K562 (cell line): Measurements from ENCODE around the gene HBG1. TPM values are rescaled to one million over a fixed set of nuclear protein-coding genes. Genes with fewer than 3 reads are reported as not detected.

ENCODE experiments used
- E2F3 ChIP-seq: fragments of 250-450 bp; sonication (Bioruptor Pico); IDR thresholded peaks from 2 replicates; pipeline ENCODE4 v1.4.0; 2020; ENCODE audit warnings: mild to moderate bottlenecking
- E2F6 ChIP-seq, 2 experiments: IDR thresholded peaks; 2 replicates each; pipeline ENCODE4 v1.6.1; 2011; ENCODE audit warnings: borderline replicate concordance in 1 of 2, control low read depth in 1 of 2, low read depth in 1 of 2, low read length in 1 of 2, mild to moderate bottlenecking in 1 of 2, mixed read lengths in 1 of 2, moderate library complexity in 1 of 2; ENCODE audit not compliant: insufficient read depth in 1 of 2, insufficient read length in 1 of 2, poor library complexity in 1 of 2, severe bottlenecking in 1 of 2; ENCODE audit errors: extremely low read depth in 1 of 2
- ELF1 ChIP-seq: fragments of 200-800 bp; sonication (Bioruptor generic); IDR thresholded peaks from 2 replicates; pipeline ENCODE4 v1.6.1; 2016; ENCODE audit warnings: missing genetic modification characterization, missing compliant biosample characterization
- HNRNPLL ChIP-seq: fragments of 200-400 bp; formaldehyde crosslinking; IDR thresholded peaks from 2 replicates; pipeline ENCODE4 v1.6.1; 2017; ENCODE audit warnings: low read length, low read depth, mild to moderate bottlenecking; ENCODE audit not compliant: poor library complexity, severe bottlenecking
- JUND ChIP-seq, 2 experiments: IDR thresholded peaks; 2 replicates in 1 of 2; 3 replicates in 1 of 2; pipeline ENCODE4 v1.6.1; 2011; ENCODE audit warnings: borderline replicate concordance in 2 of 2, low read depth in 2 of 2, low read length in 2 of 2, improper control_type of control experiment in 1 of 2, missing biosample characterization in 1 of 2, missing genetic modification characterization in 1 of 2, missing genetic modification reagents in 1 of 2
- KHSRP ChIP-seq: fragments of 450-650 bp; IDR thresholded peaks from 2 replicates; pipeline ENCODE4 v1.6.1; 2017
- RBFOX2 ChIP-seq: fragments of 200-400 bp; formaldehyde crosslinking; IDR thresholded peaks from 2 replicates; pipeline ENCODE4 v1.6.1; 2017; ENCODE audit warnings: low read depth, mild to moderate bottlenecking, low read length, moderate library complexity
- THAP12 ChIP-seq: fragments of 250-450 bp; sonication (Bioruptor Pico); IDR thresholded peaks from 2 replicates; pipeline ENCODE4 v1.9.0; 2021; ENCODE audit warnings: mild to moderate bottlenecking, inconsistent platforms
- ZBTB2 ChIP-seq: fragments of 450-650 bp; IDR thresholded peaks from 2 replicates; pipeline ENCODE4 v1.6.1; 2016; ENCODE audit warnings: antibody characterized with exemption
- polyA plus RNA-seq, 8 experiments: library from polyadenylated mRNA; depleted of rRNA in 4 of 8; stranded (reverse) in 5 of 8; unstranded in 3 of 8; fragments of >200 nt; fragmentation: Nextera tagmentation in 2 of 8; fragmentation: Illumina TruSeq in 1 of 8; extraction: Ambion mirVana in 2 of 8; extraction: Trizol in 1 of 8; gene quantifications; 2 replicates each; pipeline versions ENCODE4 v1.2.1 to v1.2.3, GENCODE V29; 2011 to 2014; ENCODE audit warnings: inconsistent platforms in 1 of 8, missing spikeins in 1 of 8
- total RNA-seq, 7 experiments: library from RNA; depleted of rRNA in 6 of 7; stranded (reverse); fragments of >200 nt in 6 of 7; fragmentation: Illumina TruSeq in 2 of 7; extraction: Trizol in 2 of 7; gene quantifications; 2 replicates each; pipeline versions ENCODE4 v1.2.1 to v1.2.3, GENCODE V29; 2011 to 2021; ENCODE audit warnings: low replicate concordance in 1 of 7
- TF ChIP-seq, protein P1 (sequence below): sonication (generic); formaldehyde crosslinking; IDR thresholded peaks from 2 replicates; pipeline ENCODE4 v1.8.0; 2022; ENCODE audit warnings: mild to moderate bottlenecking, missing genetic modification reagents
- TF ChIP-seq, protein P2 (sequence below): sonication (generic); formaldehyde crosslinking; IDR thresholded peaks from 2 replicates; pipeline ENCODE4 v1.8.1; 2023; ENCODE audit warnings: mild to moderate bottlenecking, missing genetic modification reagents

Gene HBG1
- total and polyA plus RNA-seq, 9 of the 15 experiments (the other 6 are each of a cell fraction or from before 2014, with no cell fraction given) = 1,066 to 16,338 (median 4,898) TPM

- TF ChIP-seq, protein P1, sequence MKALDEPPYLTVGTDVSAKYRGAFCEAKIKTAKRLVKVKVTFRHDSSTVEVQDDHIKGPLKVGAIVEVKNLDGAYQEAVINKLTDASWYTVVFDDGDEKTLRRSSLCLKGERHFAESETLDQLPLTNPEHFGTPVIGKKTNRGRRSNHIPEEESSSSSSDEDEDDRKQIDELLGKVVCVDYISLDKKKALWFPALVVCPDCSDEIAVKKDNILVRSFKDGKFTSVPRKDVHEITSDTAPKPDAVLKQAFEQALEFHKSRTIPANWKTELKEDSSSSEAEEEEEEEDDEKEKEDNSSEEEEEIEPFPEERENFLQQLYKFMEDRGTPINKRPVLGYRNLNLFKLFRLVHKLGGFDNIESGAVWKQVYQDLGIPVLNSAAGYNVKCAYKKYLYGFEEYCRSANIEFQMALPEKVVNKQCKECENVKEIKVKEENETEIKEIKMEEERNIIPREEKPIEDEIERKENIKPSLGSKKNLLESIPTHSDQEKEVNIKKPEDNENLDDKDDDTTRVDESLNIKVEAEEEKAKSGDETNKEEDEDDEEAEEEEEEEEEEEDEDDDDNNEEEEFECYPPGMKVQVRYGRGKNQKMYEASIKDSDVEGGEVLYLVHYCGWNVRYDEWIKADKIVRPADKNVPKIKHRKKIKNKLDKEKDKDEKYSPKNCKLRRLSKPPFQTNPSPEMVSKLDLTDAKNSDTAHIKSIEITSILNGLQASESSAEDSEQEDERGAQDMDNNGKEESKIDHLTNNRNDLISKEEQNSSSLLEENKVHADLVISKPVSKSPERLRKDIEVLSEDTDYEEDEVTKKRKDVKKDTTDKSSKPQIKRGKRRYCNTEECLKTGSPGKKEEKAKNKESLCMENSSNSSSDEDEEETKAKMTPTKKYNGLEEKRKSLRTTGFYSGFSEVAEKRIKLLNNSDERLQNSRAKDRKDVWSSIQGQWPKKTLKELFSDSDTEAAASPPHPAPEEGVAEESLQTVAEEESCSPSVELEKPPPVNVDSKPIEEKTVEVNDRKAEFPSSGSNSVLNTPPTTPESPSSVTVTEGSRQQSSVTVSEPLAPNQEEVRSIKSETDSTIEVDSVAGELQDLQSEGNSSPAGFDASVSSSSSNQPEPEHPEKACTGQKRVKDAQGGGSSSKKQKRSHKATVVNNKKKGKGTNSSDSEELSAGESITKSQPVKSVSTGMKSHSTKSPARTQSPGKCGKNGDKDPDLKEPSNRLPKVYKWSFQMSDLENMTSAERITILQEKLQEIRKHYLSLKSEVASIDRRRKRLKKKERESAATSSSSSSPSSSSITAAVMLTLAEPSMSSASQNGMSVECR = no peak
- TF ChIP-seq, protein P2, sequence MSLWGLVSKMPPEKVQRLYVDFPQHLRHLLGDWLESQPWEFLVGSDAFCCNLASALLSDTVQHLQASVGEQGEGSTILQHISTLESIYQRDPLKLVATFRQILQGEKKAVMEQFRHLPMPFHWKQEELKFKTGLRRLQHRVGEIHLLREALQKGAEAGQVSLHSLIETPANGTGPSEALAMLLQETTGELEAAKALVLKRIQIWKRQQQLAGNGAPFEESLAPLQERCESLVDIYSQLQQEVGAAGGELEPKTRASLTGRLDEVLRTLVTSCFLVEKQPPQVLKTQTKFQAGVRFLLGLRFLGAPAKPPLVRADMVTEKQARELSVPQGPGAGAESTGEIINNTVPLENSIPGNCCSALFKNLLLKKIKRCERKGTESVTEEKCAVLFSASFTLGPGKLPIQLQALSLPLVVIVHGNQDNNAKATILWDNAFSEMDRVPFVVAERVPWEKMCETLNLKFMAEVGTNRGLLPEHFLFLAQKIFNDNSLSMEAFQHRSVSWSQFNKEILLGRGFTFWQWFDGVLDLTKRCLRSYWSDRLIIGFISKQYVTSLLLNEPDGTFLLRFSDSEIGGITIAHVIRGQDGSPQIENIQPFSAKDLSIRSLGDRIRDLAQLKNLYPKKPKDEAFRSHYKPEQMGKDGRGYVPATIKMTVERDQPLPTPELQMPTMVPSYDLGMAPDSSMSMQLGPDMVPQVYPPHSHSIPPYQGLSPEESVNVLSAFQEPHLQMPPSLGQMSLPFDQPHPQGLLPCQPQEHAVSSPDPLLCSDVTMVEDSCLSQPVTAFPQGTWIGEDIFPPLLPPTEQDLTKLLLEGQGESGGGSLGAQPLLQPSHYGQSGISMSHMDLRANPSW (CRISPR knock-in tag) = no peak
- TF ChIP-seq HNRNPLL = no peak
- no peak for TF ChIP-seq THAP12 (CRISPR knock-in tag)
- no peak for TF ChIP-seq KHSRP
- TF ChIP-seq JUND (IDR thresholded peaks at IDR 0.05; ENCODE audit: borderline replicate concordance, low read depth, low read length) = no peak
- peak; percentile 22; the same call in 1 of the 3 replicates for TF ChIP-seq JUND (tag; IDR thresholded peaks at IDR 0.05; ENCODE audit: borderline replicate concordance, low read depth, low read length)
- 0 out of 2 replicates have a peak, but pooled peaks have one; percentile 21 for TF ChIP-seq ELF1 (tag)
- peak; percentile 56 for TF ChIP-seq RBFOX2
- no peak for TF ChIP-seq ZBTB2
- TF ChIP-seq E2F3 (CRISPR knock-in tag) = no peak
- no peak for TF ChIP-seq E2F6 (IDR thresholded peaks at IDR 0.05; ENCODE audit: borderline replicate concordance in 1 of 2, extremely low read depth in 1 of 2, insufficient read depth in 1 of 2, insufficient read length in 1 of 2, low read depth in 1 of 2, low read length in 1 of 2, poor library complexity in 1 of 2, severe bottlenecking in 1 of 2)
These were observed 2.7 kb downstream of the HBG1 start (continued) for GRCh38 chr11:5246772-5247471.
